ENCODE measurements around the gene TSEN2. TPM values are rescaled to one million over a fixed set of nuclear protein-coding genes. Genes with fewer than 3 reads are reported as not detected.

TSEN2 gene
- total RNA-seq, 2 donors from 2014 or later = 12.8 to 12.9 TPM

DNA sequence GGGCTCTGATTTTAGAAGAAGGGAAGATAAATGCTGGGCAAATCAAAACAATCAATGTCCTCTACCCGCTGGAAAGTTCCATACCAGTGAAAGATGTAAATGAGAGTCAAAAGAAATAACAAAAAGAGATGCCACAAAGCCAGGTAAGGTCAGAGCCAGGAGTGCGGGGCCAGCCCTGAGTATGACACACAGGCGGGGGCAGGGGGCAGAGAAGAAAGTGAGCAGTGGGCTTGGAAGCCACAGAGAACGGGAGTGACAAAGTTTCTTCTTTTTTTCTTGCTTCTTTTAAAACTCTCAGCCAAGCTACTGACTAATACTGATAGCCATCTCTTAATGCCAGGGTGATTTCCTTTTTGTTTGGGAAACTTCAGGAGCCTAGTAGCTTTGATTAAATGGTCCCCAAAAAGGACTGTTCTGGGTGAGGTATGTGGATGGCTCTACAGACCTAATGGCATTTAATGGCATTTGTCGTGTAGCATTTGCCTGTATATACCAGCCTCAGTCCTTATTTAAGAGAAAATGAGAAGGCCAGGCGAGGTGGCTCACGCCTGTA lies 23.1 kb upstream of the TSEN2 start:
- Histone ChIP-seq H3K9me3 (no peaks in the 10 kb centered on the region), H3K27ac (no peak overlapping the region), H3K36me3 (no peaks in the 10 kb centered on the region), H3K27me3 (no peaks in the 10 kb centered on the region), H3K4me3 (no peak overlapping the region), H3K4me1 (peaks cover 0 to 8% of the 10 kb centered on the region in 2 donors)
- DNase-seq (ENCODE audit: low spot score) = no peak
- no peak for TF ChIP-seq CTCF (IDR thresholded peaks at IDR 0.05)

- Histone ChIP-seq H3K4me3 (no peak overlapping the region), H3K27me3 (no peaks in the 10 kb centered on the region), H3K9me3 (no peaks in the 10 kb centered on the region), H3K36me3 (no peaks in the 10 kb centered on the region), H3K4me1 (peaks cover 0 to 8% of the 10 kb centered on the region in 2 donors), H3K27ac (peak overlapping the region in 1 of 2 donors; percentile 20)
- no peak for TF ChIP-seq CTCF (IDR thresholded peaks at IDR 0.05)
- no peak for DNase-seq (ENCODE audit: low spot score)
Measured at GRCh38 chr3:12462159-12462947, 21.9 kb upstream of the TSEN2 start.

DNA sequence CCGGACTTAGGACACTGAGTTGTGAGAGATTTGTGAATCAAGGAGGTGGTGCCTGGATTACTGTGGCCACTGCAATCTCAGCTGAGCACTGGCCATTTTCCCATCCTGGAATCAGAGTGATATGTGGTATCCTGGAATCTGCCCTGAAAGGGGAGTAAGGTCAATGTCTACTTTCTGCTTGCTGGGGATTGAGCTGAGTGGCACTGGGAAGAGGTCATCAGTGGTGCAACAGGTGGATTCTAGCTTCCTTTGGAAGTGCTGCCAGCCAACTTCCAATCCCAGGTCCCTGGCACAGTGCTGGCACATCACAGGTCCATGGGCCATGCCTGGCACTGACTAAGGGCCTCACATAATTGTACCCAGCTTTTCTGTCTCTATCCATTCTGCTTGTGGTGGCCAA lies 20.6 kb upstream of the TSEN2 start:
- Histone ChIP-seq H3K9me3 (no peaks in the 10 kb centered on the region), H3K27ac (no peak overlapping the region), H3K27me3 (no peaks in the 10 kb centered on the region), H3K4me1 (peaks cover 0 to 8% of the 10 kb centered on the region in 2 donors), H3K4me3 (no peak overlapping the region), H3K36me3 (no peaks in the 10 kb centered on the region)
- no peak for TF ChIP-seq CTCF (IDR thresholded peaks at IDR 0.05)
- DNase-seq (ENCODE audit: low spot score) = no peak

DNA sequence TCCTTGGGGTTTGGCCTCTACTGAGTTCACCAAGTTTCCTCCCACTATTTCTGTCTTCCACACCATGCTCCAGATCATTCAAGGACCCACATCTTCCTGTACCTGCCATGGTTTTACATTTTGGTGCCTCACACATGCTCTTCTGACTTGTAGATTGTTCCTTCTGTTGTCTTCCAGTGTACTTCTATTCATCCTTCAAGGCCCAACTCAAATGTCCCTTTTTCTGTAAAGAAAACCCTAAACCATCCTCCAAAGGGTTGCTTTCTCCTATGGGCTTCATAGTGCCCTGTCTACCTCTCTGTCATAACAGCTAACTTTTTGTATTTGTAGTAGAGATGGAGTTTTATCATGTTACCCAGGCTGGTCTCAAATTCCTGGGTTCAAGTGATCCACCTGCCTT lies 20.1 kb upstream of the TSEN2 start:
- Histone ChIP-seq H3K36me3 (no peaks in the 10 kb centered on the region), H3K4me3 (no peak overlapping the region), H3K4me1 (peaks cover 0 to 8% of the 10 kb centered on the region in 2 donors), H3K27me3 (no peaks in the 10 kb centered on the region), H3K27ac (no peak overlapping the region), H3K9me3 (no peaks in the 10 kb centered on the region)
- DNase-seq (ENCODE audit: low spot score) = no peak
- TF ChIP-seq CTCF (IDR thresholded peaks at IDR 0.05) = no peak

- H3K9me3 ChIP-seq = no peaks in the 10 kb centered on the region
- TF ChIP-seq CTCF (IDR thresholded peaks at IDR 0.05) = no peak
- H3K27me3 ChIP-seq = no peaks in the 10 kb centered on the region
- no peaks in the 10 kb centered on the region for H3K36me3 ChIP-seq
- peaks cover 0 to 8% of the 10 kb centered on the region in 2 donors for H3K4me1 ChIP-seq
- no peak overlapping the region for H3K4me3 ChIP-seq
- DNase-seq (ENCODE audit: low spot score) = no peak
- H3K27ac ChIP-seq = no peak overlapping the region
Measured at GRCh38 chr3:12465151-12465835, 19.0 kb upstream of the TSEN2 start.
